Measurements from ENCODE around the gene HELT.

Gene HELT

DNA sequence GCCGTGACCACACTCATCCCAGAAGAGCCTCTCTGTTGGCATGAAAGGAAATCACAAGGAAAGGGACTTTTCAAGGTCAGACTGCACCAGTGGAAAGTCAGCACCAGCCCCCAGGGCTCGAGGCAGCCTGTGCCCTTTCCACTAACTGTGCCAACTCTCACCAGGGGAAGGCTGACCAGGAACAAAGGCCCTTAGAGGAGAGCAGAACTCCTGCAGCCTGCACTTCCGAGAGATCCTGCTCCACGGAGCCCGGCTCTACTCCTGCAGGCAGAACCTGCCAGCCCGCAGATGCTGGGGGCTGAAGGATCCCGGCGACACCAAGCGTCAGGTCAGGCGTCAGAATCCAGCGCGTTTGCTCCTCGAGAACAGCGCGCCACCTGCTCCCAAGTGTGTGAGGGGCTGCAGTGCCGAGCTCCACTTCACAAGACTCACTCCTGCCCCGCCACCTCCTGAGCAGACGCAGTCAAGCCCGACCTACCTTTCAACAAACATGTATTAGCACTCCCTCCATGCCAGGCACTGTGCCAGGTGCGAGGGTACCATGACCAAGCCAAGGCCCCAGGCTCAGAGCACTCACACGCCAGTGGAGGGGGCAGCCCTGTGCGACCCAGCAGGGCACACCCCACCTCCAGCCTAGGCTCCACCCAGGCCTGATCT, 13.6 kb upstream of the HELT start:
- DNase-seq, result peak; percentile 77

- peak; percentile 95 for DNase-seq
Observed at GRCh38 chr4:185005219-185005819, 13.0 kb upstream of the HELT start.

DNA sequence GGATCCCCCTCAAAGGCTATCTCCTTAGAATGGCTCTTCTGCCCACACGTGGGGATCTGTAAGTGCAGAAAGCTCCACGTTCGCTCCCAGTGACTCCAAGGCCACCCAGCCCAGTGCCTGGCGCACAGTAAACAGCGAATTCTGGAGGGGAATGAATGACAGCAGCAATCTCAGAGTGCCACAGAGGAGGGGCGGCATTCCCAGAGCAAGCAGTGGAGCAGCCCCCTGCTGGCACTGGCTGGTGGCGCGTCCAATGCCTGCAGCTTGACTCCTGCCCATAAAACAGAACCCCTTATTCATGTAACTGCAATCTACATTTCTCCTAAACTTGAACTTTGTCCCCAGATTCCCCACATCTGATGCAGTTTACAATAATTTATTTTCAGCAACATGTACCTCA, 6.9 kb upstream of the HELT start:
- peak; percentile 57 for DNase-seq

- no peak for DNase-seq
Observed at GRCh38 chr4:185013417-185014125, 4.7 kb upstream of the HELT start.

DNA sequence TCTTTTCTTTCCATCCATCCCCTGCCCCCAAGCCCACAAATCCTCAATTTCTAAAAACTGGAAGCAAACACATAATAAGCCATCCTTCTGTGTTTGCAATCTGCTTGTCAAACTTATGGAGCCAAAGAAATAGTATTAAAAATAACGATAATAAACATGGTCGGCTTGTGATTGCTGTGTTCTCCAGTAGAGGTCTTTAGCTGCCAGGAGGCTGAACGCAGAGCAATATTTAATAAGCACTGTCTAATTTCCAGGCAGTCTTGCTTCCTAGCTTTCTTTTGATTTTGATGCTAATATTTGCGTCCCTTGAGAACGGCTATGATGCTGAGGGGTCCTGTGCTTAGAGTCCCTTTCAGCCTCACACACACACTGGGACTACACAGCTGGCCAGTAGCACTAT, 3.2 kb upstream of the HELT start:
- no peak for DNase-seq

GRCh38 chr4:185016101-185016940, 2.0 kb upstream of the HELT start:
- peak; percentile 28 for DNase-seq

DNA sequence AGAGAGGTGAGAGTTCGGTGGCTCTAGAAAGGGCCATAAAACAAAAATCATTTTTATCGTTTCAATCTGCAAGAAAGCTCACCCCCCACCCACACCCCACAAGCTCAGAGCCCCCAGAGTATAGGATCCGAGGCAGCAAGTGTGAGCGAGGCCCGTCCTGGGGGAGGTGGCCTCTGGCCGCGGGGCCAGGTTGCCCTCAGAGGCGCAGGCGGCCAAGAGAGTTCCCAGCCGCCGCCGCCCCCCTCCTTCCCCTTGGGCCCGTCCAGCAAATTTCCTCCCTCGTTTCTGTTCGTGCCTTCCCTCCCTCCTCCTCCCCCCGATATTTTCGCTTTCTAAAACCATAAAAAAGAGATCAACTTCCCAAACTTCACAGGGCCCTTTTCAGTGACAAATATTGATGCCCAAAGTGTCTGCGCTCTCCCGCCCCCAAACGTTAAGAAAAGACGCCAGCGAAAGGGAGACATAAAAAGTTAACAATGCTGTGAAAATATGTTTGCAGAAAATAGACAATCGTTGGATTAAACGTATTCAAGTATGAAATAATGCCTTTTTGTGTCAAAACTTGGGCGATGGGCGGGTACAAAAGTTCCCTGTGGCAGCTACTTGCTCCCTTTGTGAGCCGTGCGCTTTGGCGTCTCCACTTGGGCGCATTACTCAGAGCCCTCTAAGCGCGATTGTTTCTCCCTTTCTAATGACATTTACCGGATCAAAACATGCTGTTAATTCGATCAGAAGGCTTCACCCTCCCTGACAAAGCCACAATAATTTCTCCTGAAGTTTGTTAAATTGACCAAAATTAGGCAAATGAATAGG, 1.1 kb upstream of the HELT start:
- DNase-seq, result peak; percentile 62

DNA sequence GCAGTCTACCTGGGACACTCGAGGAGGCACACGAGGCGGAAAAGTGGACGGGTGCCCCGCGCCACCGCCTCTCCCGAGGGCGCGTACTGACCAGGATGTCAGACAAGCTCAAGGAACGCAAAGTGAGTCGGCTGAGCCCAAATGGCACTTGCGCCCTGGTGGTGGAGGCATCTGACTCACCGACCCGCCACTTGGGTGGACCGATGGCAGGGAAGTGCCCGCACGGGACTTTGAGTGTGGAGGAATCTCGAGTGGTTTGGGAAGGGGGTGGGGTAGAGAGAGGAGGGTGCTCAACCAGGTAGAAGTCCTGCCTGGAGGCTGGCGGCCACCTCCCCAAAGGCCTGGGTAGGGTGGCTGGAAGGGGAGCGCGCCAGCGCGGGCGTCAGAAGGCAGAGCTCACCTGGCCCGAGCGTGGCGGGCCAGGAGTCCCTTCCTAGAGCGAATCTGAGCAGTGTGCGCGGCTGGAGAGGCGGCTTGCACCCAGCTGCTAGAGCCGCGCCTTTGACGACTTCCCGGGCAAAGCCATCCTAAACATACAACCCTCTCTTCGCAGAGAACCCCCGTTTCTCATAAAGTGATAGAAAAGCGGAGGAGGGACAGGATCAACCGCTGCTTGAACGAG, 655 bp downstream of the HELT start:
- DNase-seq, result peak; percentile 51

GRCh38 chr4:185019456-185020292, 1.4 kb downstream of the HELT start:
- peak; percentile 57 for DNase-seq

- DNase-seq, result peak; percentile 62
Observed at GRCh38 chr4:185020293-185020808, 2.1 kb downstream of the HELT start.

DNA sequence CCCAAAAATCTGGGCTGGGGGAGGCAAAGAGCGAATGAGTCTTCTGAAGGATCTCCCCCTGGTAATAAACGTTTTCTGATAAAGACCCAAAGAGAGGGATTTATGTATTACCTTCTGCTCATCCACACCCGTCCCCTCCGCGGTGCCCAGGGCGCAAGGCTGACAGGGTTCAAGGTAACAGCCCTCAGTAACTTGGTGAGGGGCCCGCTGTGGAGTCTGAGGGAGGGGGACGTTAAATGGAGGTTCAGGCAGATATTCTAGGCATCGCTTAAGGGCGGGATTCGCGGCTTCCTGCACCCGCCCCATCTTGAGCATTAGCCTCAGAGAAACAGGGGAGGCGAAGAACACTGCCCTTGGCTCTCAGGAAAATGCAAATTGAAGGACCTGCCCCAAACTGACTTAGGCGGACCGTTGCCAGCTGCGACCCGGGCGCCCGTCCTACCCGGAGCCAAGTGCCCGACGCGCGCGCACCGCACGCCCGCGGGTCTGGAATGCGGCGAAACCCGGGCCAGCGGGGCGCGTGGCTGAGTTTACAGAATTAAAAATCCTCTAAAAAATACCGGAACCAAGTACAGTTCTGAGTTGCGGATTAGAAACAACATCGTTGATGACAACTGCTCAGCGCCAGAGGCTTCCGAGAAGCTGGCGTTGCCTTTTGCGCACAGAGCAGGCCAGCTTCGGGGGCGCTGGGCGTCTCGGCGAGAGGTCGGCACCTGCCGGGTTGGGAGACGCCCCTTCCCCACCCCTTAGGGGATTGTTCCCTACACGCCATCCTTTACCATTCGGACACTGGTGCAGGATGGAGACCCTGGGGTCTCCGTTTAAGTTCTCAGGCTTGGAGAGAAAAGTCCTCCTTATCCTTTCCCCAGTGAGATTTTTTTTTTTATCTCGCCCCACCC, 2.8 kb downstream of the HELT start:
- DNase-seq, result peak; percentile 60

- DNase-seq, result peak; percentile 48
Observed at GRCh38 chr4:185023471-185023870, 5.2 kb downstream of the HELT start.

DNA sequence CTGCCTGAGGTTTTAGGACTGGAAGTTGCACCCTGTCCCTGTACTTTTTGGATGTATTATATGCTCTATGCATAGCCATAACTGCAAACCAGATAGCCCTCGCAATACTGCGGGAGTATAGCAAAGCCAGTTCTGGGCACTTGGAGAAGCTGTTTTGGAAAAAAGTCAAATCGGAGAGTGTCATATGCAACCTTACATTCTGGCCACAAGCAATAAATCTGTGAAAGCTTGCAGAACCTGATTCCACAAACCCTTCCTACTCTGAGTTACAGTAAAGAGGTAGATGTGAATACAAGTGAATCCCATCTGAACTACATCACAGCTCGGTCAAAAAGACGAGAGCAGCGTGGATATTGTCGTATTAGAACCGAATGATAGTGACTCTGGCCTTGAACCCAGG, 10.3 kb downstream of the HELT start:
- DNase-seq, result no peak

DNA sequence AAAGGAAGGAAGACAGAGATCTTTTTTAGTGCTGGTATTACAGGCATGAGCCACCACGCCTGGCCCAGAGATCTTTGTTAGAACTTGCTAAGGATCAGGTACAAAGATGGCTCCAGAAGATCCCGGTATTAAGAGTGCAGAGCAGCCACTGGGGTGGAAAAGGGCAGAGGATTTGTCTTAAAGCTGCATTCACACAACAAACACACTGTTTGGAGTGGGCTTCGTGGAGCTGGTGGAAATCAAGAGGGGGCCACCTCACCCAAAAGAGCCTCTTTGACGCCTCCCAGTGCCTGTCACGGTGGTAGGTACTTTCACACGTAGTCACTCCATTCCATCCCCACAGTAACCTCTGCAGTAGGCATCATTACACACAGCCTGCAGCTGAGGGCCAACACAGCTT, 13.3 kb downstream of the HELT start:
- no peak for DNase-seq

- no peak for DNase-seq
Observed at GRCh38 chr4:185033072-185033471, 14.8 kb downstream of the HELT start.

DNA sequence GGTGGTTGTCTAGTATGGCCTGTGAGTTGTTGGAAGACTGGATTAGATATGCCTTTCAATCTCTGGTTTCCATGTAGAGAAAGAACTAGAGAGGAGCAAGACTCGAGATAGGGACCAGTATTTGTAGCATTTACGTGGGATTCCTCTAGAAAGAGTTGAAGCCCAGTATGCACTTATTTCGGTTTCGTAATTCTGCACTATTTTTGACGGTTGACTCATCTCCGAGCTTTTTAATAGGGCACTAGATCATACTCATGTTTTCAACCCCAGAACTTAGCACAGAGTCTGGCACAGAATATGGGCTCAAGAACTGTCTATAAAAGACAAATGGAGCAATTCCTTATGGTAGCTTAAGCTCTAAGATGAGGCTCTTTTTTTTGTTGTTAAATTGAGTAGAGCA, 15.7 kb downstream of the HELT start:
- DNase-seq, result no peak

DNA sequence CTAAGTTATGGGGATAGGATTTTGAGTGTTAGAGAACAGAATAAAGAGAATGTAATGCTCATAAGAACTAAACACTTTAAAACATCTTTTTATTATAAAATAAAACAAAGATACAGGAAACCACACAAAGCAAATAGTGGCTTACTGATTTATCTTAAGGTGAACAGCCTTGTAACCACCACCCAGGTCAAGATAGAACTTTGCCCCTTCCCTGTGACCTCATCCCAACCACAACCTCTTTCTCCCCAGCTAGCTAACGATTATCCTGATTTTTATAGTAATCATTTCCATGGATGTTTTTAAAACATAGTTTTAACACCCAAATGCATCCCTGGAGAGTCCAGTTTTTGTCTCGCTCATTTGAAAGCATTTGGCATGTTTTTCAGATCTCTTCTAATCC, 17.0 kb downstream of the HELT start:
- no peak for DNase-seq

- DNase-seq, result no peak
Observed at GRCh38 chr4:185036019-185036418, 17.7 kb downstream of the HELT start.

GRCh38 chr4:185036842-185037241, 18.6 kb downstream of the HELT start:
- DNase-seq, result no peak

All from eye (tissue), 1 donor.